ENCODE results near the gene GNAS.
A peak's percentile ranks its signal among the peaks of the same experiment; 100 is the strongest.
"Not testable (repeated sequence)": the region's sequence is repeated elsewhere in the genome, so short reads cannot be mapped to it uniquely, and the experiment has no call there.

GNAS gene

GRCh38 chr20:58817748-58818147 is 34.8 kb upstream of the GNAS start:
- no peak overlapping the region for H3K4me3 ChIP-seq (ENCODE audit: low read depth in 1 of 2, low read length in 2 of 2)
- no peaks in the 10 kb centered on the region for H3K9me3 ChIP-seq (ENCODE audit: low read length)
- no peak overlapping the region for H3K9ac ChIP-seq (ENCODE audit: low read length)
- H3K36me3 ChIP-seq (ENCODE audit: insufficient read depth, low read length) = no peaks in the 10 kb centered on the region
- H3K27ac ChIP-seq (ENCODE audit: low read depth, low read length) = no peak overlapping the region
- no peaks in the 10 kb centered on the region for H3K27me3 ChIP-seq (ENCODE audit: control insufficient read depth in 1 of 2, insufficient read depth in 2 of 2, low read length in 2 of 2)
- no peaks in the 10 kb centered on the region for H3K4me1 ChIP-seq (ENCODE audit: insufficient read depth, low read length)

GRCh38 chr20:58818586-58819285 is 33.8 kb upstream of the GNAS start:
- Histone ChIP-seq H3K27ac (ENCODE audit: low read depth, low read length) (no peak overlapping the region), H3K9ac (ENCODE audit: low read length) (no peak overlapping the region), H3K36me3 (ENCODE audit: insufficient read depth, low read length) (no peaks in the 10 kb centered on the region), H3K4me1 (ENCODE audit: insufficient read depth, low read length) (no peaks in the 10 kb centered on the region), H3K4me3 (ENCODE audit: low read depth in 1 of 2, low read length in 2 of 2) (no peak overlapping the region), H3K27me3 (ENCODE audit: control insufficient read depth in 1 of 2, insufficient read depth in 2 of 2, low read length in 2 of 2) (no peaks in the 10 kb centered on the region), H3K9me3 (ENCODE audit: low read length) (no peaks in the 10 kb centered on the region)

- no peaks in the 10 kb centered on the region for H3K36me3 ChIP-seq (ENCODE audit: insufficient read depth, low read length)
- H3K4me3 ChIP-seq (ENCODE audit: low read depth in 1 of 2, low read length in 2 of 2) = no peak overlapping the region
- no peak overlapping the region for H3K27ac ChIP-seq (ENCODE audit: low read depth, low read length)
- no peaks in the 10 kb centered on the region for H3K27me3 ChIP-seq (ENCODE audit: control insufficient read depth in 1 of 2, insufficient read depth in 2 of 2, low read length in 2 of 2)
- H3K9me3 ChIP-seq (ENCODE audit: low read length) = no peaks in the 10 kb centered on the region
- H3K9ac ChIP-seq (ENCODE audit: low read length) = no peak overlapping the region
- no peaks in the 10 kb centered on the region for H3K4me1 ChIP-seq (ENCODE audit: insufficient read depth, low read length)
Observed at GRCh38 chr20:58819921-58820320, 32.6 kb upstream of the GNAS start.

- H3K9me3 ChIP-seq (ENCODE audit: low read length); H3K27ac ChIP-seq (ENCODE audit: low read depth, low read length); H3K9ac ChIP-seq (ENCODE audit: low read length); H3K27me3 ChIP-seq (ENCODE audit: control insufficient read depth in 1 of 2, insufficient read depth in 2 of 2, low read length in 2 of 2); H3K4me1 ChIP-seq (ENCODE audit: insufficient read depth, low read length); H3K36me3 ChIP-seq (ENCODE audit: insufficient read depth, low read length); H3K4me3 ChIP-seq (ENCODE audit: low read depth in 1 of 2, low read length in 2 of 2): not testable (repeated sequence)
Observed at GRCh38 chr20:58820515-58820914, 32.0 kb upstream of the GNAS start.

GRCh38 chr20:58822149-58822548 is 30.4 kb upstream of the GNAS start:
- H3K9ac ChIP-seq (ENCODE audit: low read length) = no peak overlapping the region
- H3K9me3 ChIP-seq (ENCODE audit: low read length) = no peaks in the 10 kb centered on the region
- H3K4me1 ChIP-seq (ENCODE audit: insufficient read depth, low read length) = no peaks in the 10 kb centered on the region

GRCh38 chr20:58822748-58823730 is 29.5 kb upstream of the GNAS start:
- H3K36me3 ChIP-seq (ENCODE audit: insufficient read depth, low read length) = no peaks in the 10 kb centered on the region
- H3K4me1 ChIP-seq (ENCODE audit: insufficient read depth, low read length) = no peaks in the 10 kb centered on the region
- H3K9ac ChIP-seq (ENCODE audit: low read length) = no peak overlapping the region
- no peak overlapping the region for H3K4me3 ChIP-seq (ENCODE audit: low read depth in 1 of 2, low read length in 2 of 2)
- no peaks in the 10 kb centered on the region for H3K9me3 ChIP-seq (ENCODE audit: low read length)
- H3K27ac ChIP-seq (ENCODE audit: low read depth, low read length) = no peak overlapping the region
- H3K27me3 ChIP-seq (ENCODE audit: control insufficient read depth in 1 of 2, insufficient read depth in 2 of 2, low read length in 2 of 2) = no peaks in the 10 kb centered on the region

More at GRCh38 chr20:58822149-58822548, 30.4 kb upstream of the GNAS start:
- Histone ChIP-seq H3K36me3 (ENCODE audit: insufficient read depth, low read length) (no peaks in the 10 kb centered on the region), H3K27ac (ENCODE audit: low read depth, low read length) (no peak overlapping the region), H3K4me3 (ENCODE audit: low read depth in 1 of 2, low read length in 2 of 2) (no peak overlapping the region), H3K27me3 (ENCODE audit: control insufficient read depth in 1 of 2, insufficient read depth in 2 of 2, low read length in 2 of 2) (no peaks in the 10 kb centered on the region)

- no peak overlapping the region for H3K9ac ChIP-seq (ENCODE audit: low read length)
- H3K9me3 ChIP-seq (ENCODE audit: low read length) = no peaks in the 10 kb centered on the region
- H3K36me3 ChIP-seq (ENCODE audit: insufficient read depth, low read length) = no peaks in the 10 kb centered on the region
- H3K27me3 ChIP-seq (ENCODE audit: control insufficient read depth in 1 of 2, insufficient read depth in 2 of 2, low read length in 2 of 2) = no peaks in the 10 kb centered on the region
- no peak overlapping the region for H3K4me3 ChIP-seq (ENCODE audit: low read depth in 1 of 2, low read length in 2 of 2)
- no peak overlapping the region for H3K27ac ChIP-seq (ENCODE audit: low read depth, low read length)
- H3K4me1 ChIP-seq (ENCODE audit: insufficient read depth, low read length) = peaks cover 9% of the 10 kb centered on the region
Observed at GRCh38 chr20:58824843-58825242, 27.7 kb upstream of the GNAS start.

GRCh38 chr20:58825450-58825849 is 27.1 kb upstream of the GNAS start:
- H3K4me1 ChIP-seq (ENCODE audit: insufficient read depth, low read length) = peaks cover 12% of the 10 kb centered on the region
- no peaks in the 10 kb centered on the region for H3K36me3 ChIP-seq (ENCODE audit: insufficient read depth, low read length)
- H3K9ac ChIP-seq (ENCODE audit: low read length) = no peak overlapping the region
- no peak overlapping the region for H3K27ac ChIP-seq (ENCODE audit: low read depth, low read length)
- no peak overlapping the region for H3K4me3 ChIP-seq (ENCODE audit: low read depth in 1 of 2, low read length in 2 of 2)
- no peaks in the 10 kb centered on the region for H3K27me3 ChIP-seq (ENCODE audit: control insufficient read depth in 1 of 2, insufficient read depth in 2 of 2, low read length in 2 of 2)
- no peaks in the 10 kb centered on the region for H3K9me3 ChIP-seq (ENCODE audit: low read length)

- no peak overlapping the region for H3K4me3 ChIP-seq (ENCODE audit: low read depth in 1 of 2, low read length in 2 of 2)
- no peaks in the 10 kb centered on the region for H3K36me3 ChIP-seq (ENCODE audit: insufficient read depth, low read length)
- no peak overlapping the region for H3K9ac ChIP-seq (ENCODE audit: low read length)
- no peaks in the 10 kb centered on the region for H3K9me3 ChIP-seq (ENCODE audit: low read length)
- no peaks in the 10 kb centered on the region for H3K27me3 ChIP-seq (ENCODE audit: control insufficient read depth in 1 of 2, insufficient read depth in 2 of 2, low read length in 2 of 2)
- no peak overlapping the region for H3K27ac ChIP-seq (ENCODE audit: low read depth, low read length)
- peaks cover 12% of the 10 kb centered on the region for H3K4me1 ChIP-seq (ENCODE audit: insufficient read depth, low read length)
Observed at GRCh38 chr20:58826271-58826670, 26.2 kb upstream of the GNAS start.

GRCh38 chr20:58828136-58828535 is 24.4 kb upstream of the GNAS start:
- Histone ChIP-seq H3K27me3 (ENCODE audit: control insufficient read depth in 1 of 2, insufficient read depth in 2 of 2, low read length in 2 of 2) (no peaks in the 10 kb centered on the region), H3K9me3 (ENCODE audit: low read length) (no peaks in the 10 kb centered on the region), H3K27ac (ENCODE audit: low read depth, low read length) (no peak overlapping the region), H3K36me3 (ENCODE audit: insufficient read depth, low read length) (no peaks in the 10 kb centered on the region), H3K9ac (ENCODE audit: low read length) (no peak overlapping the region), H3K4me1 (ENCODE audit: insufficient read depth, low read length) (peaks cover 12% of the 10 kb centered on the region), H3K4me3 (ENCODE audit: low read depth in 1 of 2, low read length in 2 of 2) (no peak overlapping the region)

- not testable (repeated sequence) for H3K9ac ChIP-seq (ENCODE audit: low read length); H3K27ac ChIP-seq (ENCODE audit: low read depth, low read length); H3K36me3 ChIP-seq (ENCODE audit: insufficient read depth, low read length); H3K27me3 ChIP-seq (ENCODE audit: control insufficient read depth in 1 of 2, insufficient read depth in 2 of 2, low read length in 2 of 2); H3K9me3 ChIP-seq (ENCODE audit: low read length)
- Histone ChIP-seq H3K4me1 (ENCODE audit: insufficient read depth, low read length) (peaks cover 12% of the 10 kb centered on the region), H3K4me3 (ENCODE audit: low read depth in 1 of 2, low read length in 2 of 2) (peak overlapping the region in 1 of 2 donors; percentile 6)
Observed at GRCh38 chr20:58828804-58829203, 23.7 kb upstream of the GNAS start.
